OCI-LY7 (cell line): ENCODE measurements around the gene CLTCL1. TPM values are rescaled to one million over a fixed set of nuclear protein-coding genes. Genes with fewer than 3 reads are reported as not detected.

Experiments
- BruUV-seq: library from RNA; stranded (reverse); fragments of 400-500 nt; replicated peaks from 2 replicates; lab custom pipeline; 2021; lab: Mats Ljungman, UMichigan
- CTCF ChIA-PET: fragments of 300-600 bp; sonication (Branson Sonifier 250); formaldehyde crosslinking; loops from one replicate; lab custom pipeline; 2022; ENCODE audit warnings: antibody characterized with exemption; ENCODE audit not compliant: unreplicated experiment; lab: Charles Lee
- POLR2A ChIA-PET: fragments of 300-600 bp; sonication (Branson Sonifier 250); formaldehyde crosslinking; loops from one replicate; lab custom pipeline; 2022; ENCODE audit warnings: antibody characterized with exemption; lab: Charles Lee
- DNase-seq: peaks from one replicate; pipeline ENCODE4 v3.0.0-alpha.2; 2015; ENCODE audit warnings: low spot score
- H2AFZ ChIP-seq: fragments of 200-600 bp; sonication (generic), shearing (Covaris generic); 2 replicates; pipeline ENCODE4 v1.6.1; 2014; ENCODE audit warnings: mild to moderate bottlenecking, antibody characterized with exemption, low read length, moderate library complexity
- H3K27ac ChIP-seq: fragments of 200-600 bp; sonication (generic); 2 replicates; pipeline ENCODE4 v1.5.1; 2014; ENCODE audit warnings: mixed run types, low read depth, mild to moderate bottlenecking, moderate library complexity, low read length, inconsistent platforms; ENCODE audit not compliant: poor library complexity, severe bottlenecking
- H3K36me3 ChIP-seq: fragments of 200-600 bp; sonication (generic); 2 replicates; pipeline ENCODE4 v1.6.1; 2014; ENCODE audit warnings: mild to moderate bottlenecking, antibody characterized with exemption, low read length, moderate library complexity, mixed read lengths; ENCODE audit not compliant: insufficient read depth
- H3K4me1 ChIP-seq: fragments of 200-600 bp; sonication (generic); 2 replicates; pipeline ENCODE4 v1.5.1; 2014; ENCODE audit warnings: mild to moderate bottlenecking, low read length; ENCODE audit not compliant: insufficient read depth, poor library complexity, severe bottlenecking
- H3K4me2 ChIP-seq: fragments of 200-600 bp; sonication (generic); 2 replicates; pipeline ENCODE4 v1.6.1; 2014; ENCODE audit warnings: mild to moderate bottlenecking, low read length
- H3K4me3 ChIP-seq: fragments of 200-600 bp; sonication (generic); 2 replicates; pipeline ENCODE4 v1.5.1; 2014; ENCODE audit warnings: mild to moderate bottlenecking, low read depth, low read length; ENCODE audit not compliant: poor library complexity, severe bottlenecking
- H3K79me2 ChIP-seq: fragments of 200-600 bp; sonication (generic); 2 replicates; pipeline ENCODE4 v1.6.1; 2016; ENCODE audit warnings: low read depth, mild to moderate bottlenecking, low read length, moderate library complexity, mixed read lengths; ENCODE audit not compliant: insufficient read depth
- H3K9me2 ChIP-seq: fragments of 200-600 bp; sonication (generic); 2 replicates; pipeline ENCODE4 v1.6.1; 2016; ENCODE audit warnings: mild to moderate bottlenecking, low read length, mixed read lengths; ENCODE audit not compliant: insufficient read depth
- H3K9me3 ChIP-seq: fragments of 200-600 bp; sonication (generic); 2 replicates; pipeline ENCODE4 v1.6.1; 2014; ENCODE audit warnings: mild to moderate bottlenecking, mixed run types, low read length, mixed read lengths
- H4K20me1 ChIP-seq: fragments of 200-600 bp; sonication (generic); 2 replicates; pipeline ENCODE4 v1.6.1; 2014; ENCODE audit warnings: mild to moderate bottlenecking, antibody characterized with exemption, low read length, moderate library complexity, mixed read lengths; ENCODE audit not compliant: insufficient read depth
- EZH2phosphoT487 ChIP-seq: fragments of 200-600 bp; sonication (generic); IDR thresholded peaks from 2 replicates; pipeline ENCODE4 v1.6.1; 2018; ENCODE audit warnings: low read depth, borderline replicate concordance, mild to moderate bottlenecking, mixed run types, antibody characterized with exemption, low read length, moderate library complexity, mixed read lengths
- intact Hi-C: fragments of 100-400 bp; cut with micrococcal nuclease; formaldehyde crosslinking; loops from one replicate; pipeline ENCODE4 v1.10.0; 2022; ENCODE audit not compliant: unreplicated experiment
- total RNA-seq, 2 experiments: library from RNA; depleted of rRNA in 1 of 2; stranded (reverse); fragments of >200 nt in 1 of 2; shearing (Covaris generic) in 1 of 2; gene quantifications; 2 replicates each; pipeline ENCODE4 v1.2.3, GENCODE V29; 2014 to 2022
- TF ChIP-seq, protein P1 (sequence below): fragments of 200-600 bp; sonication (generic); conservative IDR thresholded peaks from 2 replicates; pipeline ENCODE4 v1.5.1; 2014; ENCODE audit warnings: mild to moderate bottlenecking, antibody characterized with exemption, low read length, moderate library complexity, mixed read lengths

Gene CLTCL1
- total RNA-seq, 2 experiments from 2014 or later, result 0.44 to 0.99 TPM

GRCh38 chr22:19240813-19241592 lies 50.5 kb downstream of the CLTCL1 start:
- Histone ChIP-seq H3K9me3 (no peaks in the 10 kb centered on the region), H3K4me2 (no peak overlapping the region), H3K4me3 (no peak overlapping the region), H3K27ac (no peak overlapping the region), H3K9me2 (no peaks in the 10 kb centered on the region), H2AFZ (no peak overlapping the region), H3K4me1 (no peaks in the 10 kb centered on the region), H4K20me1 (no peaks in the 10 kb centered on the region), H3K36me3 (no peaks in the 10 kb centered on the region), H3K79me2 (no peaks in the 10 kb centered on the region)
- intact Hi-C loops, result no loop called here
- no TSS peak for BruUV-seq
- no peak for DNase-seq
- no peak for TF ChIP-seq EZH2phosphoT487
- TF ChIP-seq, protein P1, sequence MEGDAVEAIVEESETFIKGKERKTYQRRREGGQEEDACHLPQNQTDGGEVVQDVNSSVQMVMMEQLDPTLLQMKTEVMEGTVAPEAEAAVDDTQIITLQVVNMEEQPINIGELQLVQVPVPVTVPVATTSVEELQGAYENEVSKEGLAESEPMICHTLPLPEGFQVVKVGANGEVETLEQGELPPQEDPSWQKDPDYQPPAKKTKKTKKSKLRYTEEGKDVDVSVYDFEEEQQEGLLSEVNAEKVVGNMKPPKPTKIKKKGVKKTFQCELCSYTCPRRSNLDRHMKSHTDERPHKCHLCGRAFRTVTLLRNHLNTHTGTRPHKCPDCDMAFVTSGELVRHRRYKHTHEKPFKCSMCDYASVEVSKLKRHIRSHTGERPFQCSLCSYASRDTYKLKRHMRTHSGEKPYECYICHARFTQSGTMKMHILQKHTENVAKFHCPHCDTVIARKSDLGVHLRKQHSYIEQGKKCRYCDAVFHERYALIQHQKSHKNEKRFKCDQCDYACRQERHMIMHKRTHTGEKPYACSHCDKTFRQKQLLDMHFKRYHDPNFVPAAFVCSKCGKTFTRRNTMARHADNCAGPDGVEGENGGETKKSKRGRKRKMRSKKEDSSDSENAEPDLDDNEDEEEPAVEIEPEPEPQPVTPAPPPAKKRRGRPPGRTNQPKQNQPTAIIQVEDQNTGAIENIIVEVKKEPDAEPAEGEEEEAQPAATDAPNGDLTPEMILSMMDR, result no peak
- POLR2A ChIA-PET, result no interaction called here
- CTCF ChIA-PET, result no interaction called here

DNA sequence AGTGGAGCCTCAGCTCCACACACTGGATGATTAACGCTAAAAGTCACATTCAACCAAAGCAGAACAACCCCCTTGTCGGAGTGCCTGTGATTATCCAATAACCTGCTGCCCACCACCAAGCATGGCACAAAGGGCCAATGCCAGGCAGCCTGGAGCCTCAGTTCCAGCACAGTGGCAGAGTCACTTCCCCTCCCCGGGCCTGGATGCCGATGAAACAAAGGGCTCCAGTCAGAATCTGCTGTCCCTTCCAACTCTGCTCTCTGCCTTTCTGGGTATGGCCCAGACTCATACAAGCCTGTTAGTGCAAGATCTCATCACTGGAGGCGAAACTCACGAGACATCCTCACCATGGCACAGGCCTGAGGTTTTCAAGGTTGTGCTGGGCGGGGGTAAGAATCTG lies 52.1 kb downstream of the CLTCL1 start:
- no peaks in the 10 kb centered on the region for H3K9me2 ChIP-seq
- TF ChIP-seq, protein P1, result no peak
- TF ChIP-seq EZH2phosphoT487, result no peak
- no peaks in the 10 kb centered on the region for H4K20me1 ChIP-seq
- intact Hi-C loops, result no loop called here
- DNase-seq, result no peak
- no peak overlapping the region for H2AFZ ChIP-seq
- no peak overlapping the region for H3K4me2 ChIP-seq
- no peak overlapping the region for H3K27ac ChIP-seq
- ChIA-PET POLR2A (no interaction called here), CTCF (no interaction called here)
- no TSS peak for BruUV-seq
- H3K9me3 ChIP-seq, result no peaks in the 10 kb centered on the region
- no peaks in the 10 kb centered on the region for H3K36me3 ChIP-seq
- H3K4me3 ChIP-seq, result no peak overlapping the region
- H3K4me1 ChIP-seq, result no peaks in the 10 kb centered on the region
- no peaks in the 10 kb centered on the region for H3K79me2 ChIP-seq

DNA sequence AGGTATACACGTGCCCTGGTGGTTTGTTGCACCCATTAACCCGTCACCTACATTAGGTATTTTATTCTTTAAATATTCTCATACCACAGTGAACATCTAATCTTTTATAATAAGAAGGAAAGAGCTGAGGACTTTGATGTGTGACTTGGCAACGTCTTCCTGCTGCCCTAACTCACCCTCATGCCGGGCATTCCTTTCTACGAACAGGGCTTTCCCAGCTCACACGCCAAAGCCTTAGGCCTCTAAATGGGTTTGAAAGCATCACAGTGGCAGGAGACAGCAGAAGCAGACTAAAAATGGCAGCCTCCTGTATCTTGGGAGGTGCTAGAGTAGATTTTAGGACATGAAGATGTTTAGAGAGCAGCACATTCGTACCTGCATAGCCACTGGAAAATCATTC lies 52.6 kb downstream of the CLTCL1 start:
- intact Hi-C loops, result no loop called here
- H3K4me3 ChIP-seq, result no peak overlapping the region
- H3K36me3 ChIP-seq, result no peaks in the 10 kb centered on the region
- no peaks in the 10 kb centered on the region for H3K79me2 ChIP-seq
- H2AFZ ChIP-seq, result no peak overlapping the region
- no peak overlapping the region for H3K27ac ChIP-seq
- ChIA-PET POLR2A (no interaction called here), CTCF (no interaction called here)
- BruUV-seq, result no TSS peak
- H3K9me3 ChIP-seq, result no peaks in the 10 kb centered on the region
- H3K4me1 ChIP-seq, result no peaks in the 10 kb centered on the region
- TF ChIP-seq, protein P1, result no peak
- TF ChIP-seq EZH2phosphoT487, result no peak
- no peak overlapping the region for H3K4me2 ChIP-seq
- H4K20me1 ChIP-seq, result no peaks in the 10 kb centered on the region
- no peak for DNase-seq
- no peaks in the 10 kb centered on the region for H3K9me2 ChIP-seq
